CD4-positive, alpha-beta T cell treated with Interleukin-2 at 100 ng/mL for 4 hours (primary cell): Measurements from ENCODE around the gene UCN.
"Not testable (repeated sequence)": the region's sequence is repeated elsewhere in the genome, so short reads cannot be mapped to it uniquely, and the experiment has no call there.

ENCODE experiments used
- DNase-seq: peaks from one replicate; pipeline ENCODE4 v3.0.0-alpha.2; 2020; ENCODE audit warnings: low spot score

UCN gene

GRCh38 chr2:27282892-27283291 is 25.4 kb downstream of the UCN start:
- no peak for DNase-seq

GRCh38 chr2:27281855-27282559 is 26.2 kb downstream of the UCN start, which contains the start of gene TRIM54:
Gene TRIM54 (plus strand): TSS chr2:27282429. CDS start chr2:27282732, 303 bp downstream.
- no peak for DNase-seq

- DNase-seq = no peak
Measured at GRCh38 chr2:27281442-27281841, 26.8 kb downstream of the UCN start.

GRCh38 chr2:27280826-27281225 is 27.4 kb downstream of the UCN start:
- no peak for DNase-seq

GRCh38 chr2:27278010-27278409 is 30.2 kb downstream of the UCN start:
- no peak for DNase-seq

- no peak for DNase-seq
Measured at GRCh38 chr2:27275211-27276150, 32.8 kb downstream of the UCN start, which contains the start of gene DNAJC5G. Gene DNAJC5G (plus strand): TSS chr2:27275433. CDS start chr2:27276729, 1,296 bp downstream.

GRCh38 chr2:27272537-27273522 is 35.4 kb downstream of the UCN start:
- DNase-seq = not testable (repeated sequence)

- DNase-seq = no peak
Measured at GRCh38 chr2:27271631-27272340, 36.5 kb downstream of the UCN start.

GRCh38 chr2:27270670-27271069 is 37.6 kb downstream of the UCN start:
- DNase-seq = no peak

- no peak for DNase-seq
Measured at GRCh38 chr2:27270131-27270530, 38.1 kb downstream of the UCN start.

- not testable (repeated sequence) for DNase-seq
Measured at GRCh38 chr2:27268296-27268695, 39.9 kb downstream of the UCN start.

- DNase-seq = no peak
Measured at GRCh38 chr2:27265536-27265870, 42.7 kb downstream of the UCN start.

- DNase-seq = peak; percentile 61
Measured at GRCh38 chr2:27264753-27265535, 43.3 kb downstream of the UCN start.

GRCh38 chr2:27264253-27264752 is 43.9 kb downstream of the UCN start:
- no peak for DNase-seq

GRCh38 chr2:27263287-27264252 is 44.7 kb downstream of the UCN start:
- no peak for DNase-seq

GRCh38 chr2:27262379-27263286 is 45.6 kb downstream of the UCN start, which contains the start of gene SLC30A3:
Gene SLC30A3 (minus strand): TSS chr2:27263047. CDS start chr2:27262906, 141 bp downstream.
- DNase-seq = peak; percentile 61

- no peak for DNase-seq
Measured at GRCh38 chr2:27261926-27262298, 46.3 kb downstream of the UCN start.
